EH (cell line): Measurements from ENCODE around the gene TSPEAR.

ENCODE experiments used
- DNase-seq: peaks from one replicate; pipeline ENCODE4 v3.0.0-alpha.2; 2015; ENCODE audit warnings: low read depth

TSPEAR gene

DNA sequence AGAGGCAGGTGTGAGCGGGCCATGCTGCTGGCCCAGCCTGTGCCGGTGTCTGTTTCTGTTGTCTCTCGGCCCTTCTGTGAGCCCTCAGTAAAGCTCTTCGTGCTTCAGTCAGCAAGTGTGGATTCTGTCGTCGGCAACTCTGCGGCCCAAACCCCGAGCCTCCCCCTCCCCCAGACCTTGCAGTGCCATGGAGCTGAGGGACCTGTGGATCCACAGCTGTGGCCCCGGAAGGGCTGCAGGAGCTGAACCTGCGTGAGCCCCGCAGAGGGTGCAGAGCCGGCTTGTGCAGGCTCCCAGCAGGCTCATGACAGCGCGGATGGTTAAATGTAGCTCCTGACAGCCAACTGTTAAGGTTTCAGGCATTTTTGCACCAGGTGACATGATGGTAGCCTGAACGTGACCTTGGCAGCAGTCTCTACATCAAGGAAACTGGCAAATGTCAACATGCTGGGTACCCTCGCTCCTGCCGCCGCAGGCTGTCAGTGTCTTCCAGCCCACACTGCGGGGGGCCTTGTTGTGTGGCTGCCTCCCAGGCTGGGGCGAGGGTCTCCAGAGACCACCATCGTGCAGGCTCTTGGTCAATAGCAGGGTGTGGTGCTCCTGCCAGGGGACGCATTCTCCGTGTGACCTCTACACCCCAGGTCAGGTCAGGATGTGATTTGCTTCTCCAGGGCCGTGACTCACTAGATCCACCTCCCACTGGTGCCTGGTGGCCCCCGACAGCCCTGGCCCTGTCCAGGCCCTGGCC is 249.1 kb downstream of the TSPEAR start:
- no peak for DNase-seq

DNA sequence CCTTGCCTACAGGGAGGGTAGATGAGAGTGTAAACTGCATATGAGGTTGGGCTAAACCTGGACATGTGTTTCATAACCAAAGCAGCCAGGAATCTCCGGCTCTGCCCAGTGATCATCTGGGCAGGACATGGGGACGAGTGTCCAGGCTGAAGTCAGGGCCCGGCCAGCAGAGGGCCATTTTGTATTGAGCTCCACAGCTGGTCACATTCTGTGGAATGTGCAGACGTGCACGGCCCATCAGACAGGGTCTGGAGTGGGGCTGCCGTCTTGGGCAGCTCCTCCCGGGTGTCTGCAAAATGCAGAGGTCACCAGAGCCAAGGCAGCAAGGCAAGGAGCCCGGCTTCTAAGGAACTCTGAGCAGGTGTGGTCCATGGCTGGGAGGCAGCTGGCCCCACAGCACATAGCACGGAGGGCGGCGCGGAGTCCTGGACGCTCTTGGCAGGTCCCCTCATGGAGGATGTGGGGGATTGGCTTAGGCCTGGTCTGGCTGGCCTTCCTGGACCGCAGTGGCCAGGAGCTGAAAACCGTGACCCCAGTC is 249.8 kb downstream of the TSPEAR start:
- no peak for DNase-seq

DNA sequence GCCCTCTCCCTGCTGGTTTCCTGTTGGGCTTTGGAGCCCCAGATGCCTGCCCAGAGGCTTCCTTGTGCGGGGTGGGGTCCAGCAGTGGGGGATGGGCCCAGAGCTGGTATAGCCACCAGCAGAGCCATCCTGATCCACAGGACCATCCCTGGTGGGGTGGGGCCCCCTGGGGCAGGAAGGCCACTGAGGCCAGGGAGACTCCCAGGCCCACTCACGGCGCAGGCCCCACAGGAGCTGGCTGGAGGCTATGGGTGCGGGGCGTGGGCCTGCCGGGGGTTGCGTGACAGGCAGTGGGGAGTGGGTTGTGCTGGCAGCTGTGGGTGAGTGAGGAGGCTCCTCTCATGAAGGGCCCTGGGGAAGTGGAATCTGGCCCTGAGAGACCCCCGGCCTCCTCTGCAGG is 250.4 kb downstream of the TSPEAR start:
- no peak for DNase-seq

DNA sequence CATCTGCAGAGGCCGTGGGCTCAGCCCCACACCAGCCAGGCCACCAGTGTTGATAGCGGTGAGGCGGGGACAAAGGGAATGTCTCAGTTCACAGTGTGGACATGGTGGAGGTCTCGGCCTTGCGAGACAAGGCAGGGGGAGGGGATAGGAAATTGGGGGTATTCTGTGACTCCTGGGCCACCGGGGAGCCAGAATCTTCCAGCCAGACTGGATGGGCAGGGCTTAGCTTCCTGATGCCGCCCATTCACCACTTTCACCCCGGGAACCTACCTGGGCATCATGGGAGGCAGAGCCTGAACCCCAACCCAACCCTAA is 251.0 kb downstream of the TSPEAR start:
- DNase-seq = no peak

DNA sequence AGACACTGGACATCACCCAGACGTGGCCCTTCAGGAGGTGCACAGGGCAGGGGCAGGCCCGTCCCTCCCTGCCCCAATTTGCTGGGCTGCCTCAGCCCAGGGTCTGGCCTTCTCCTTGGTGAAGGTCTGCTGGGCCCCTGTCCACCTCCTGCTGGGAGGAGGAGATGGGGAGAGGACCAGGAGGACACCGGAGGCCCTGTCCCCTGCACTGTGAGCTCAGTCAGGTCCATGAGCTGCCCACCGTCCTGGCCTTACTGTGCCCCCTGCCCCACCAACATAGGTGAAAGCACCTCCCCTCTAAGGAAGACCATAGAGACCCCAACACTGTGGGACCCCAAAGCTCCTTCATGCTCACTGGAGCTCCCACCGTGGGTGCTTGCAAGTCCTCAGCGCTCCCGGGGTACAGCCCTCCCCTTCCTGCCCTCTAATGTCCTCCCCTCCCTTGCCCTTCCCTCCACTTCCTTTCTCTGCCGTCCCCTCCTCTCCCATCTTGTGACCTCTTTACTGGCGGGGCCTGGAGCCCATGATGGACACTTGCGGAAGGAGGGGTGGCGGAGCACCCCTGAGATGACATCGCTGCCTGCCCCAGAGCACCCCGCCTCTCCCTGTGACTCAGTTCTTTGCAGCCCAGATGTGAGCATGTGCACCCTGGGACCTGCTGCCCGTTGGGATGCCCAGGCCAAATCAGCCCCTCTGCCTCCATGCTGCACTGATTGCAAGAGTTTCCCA is 251.5 kb downstream of the TSPEAR start:
- DNase-seq = no peak

DNA sequence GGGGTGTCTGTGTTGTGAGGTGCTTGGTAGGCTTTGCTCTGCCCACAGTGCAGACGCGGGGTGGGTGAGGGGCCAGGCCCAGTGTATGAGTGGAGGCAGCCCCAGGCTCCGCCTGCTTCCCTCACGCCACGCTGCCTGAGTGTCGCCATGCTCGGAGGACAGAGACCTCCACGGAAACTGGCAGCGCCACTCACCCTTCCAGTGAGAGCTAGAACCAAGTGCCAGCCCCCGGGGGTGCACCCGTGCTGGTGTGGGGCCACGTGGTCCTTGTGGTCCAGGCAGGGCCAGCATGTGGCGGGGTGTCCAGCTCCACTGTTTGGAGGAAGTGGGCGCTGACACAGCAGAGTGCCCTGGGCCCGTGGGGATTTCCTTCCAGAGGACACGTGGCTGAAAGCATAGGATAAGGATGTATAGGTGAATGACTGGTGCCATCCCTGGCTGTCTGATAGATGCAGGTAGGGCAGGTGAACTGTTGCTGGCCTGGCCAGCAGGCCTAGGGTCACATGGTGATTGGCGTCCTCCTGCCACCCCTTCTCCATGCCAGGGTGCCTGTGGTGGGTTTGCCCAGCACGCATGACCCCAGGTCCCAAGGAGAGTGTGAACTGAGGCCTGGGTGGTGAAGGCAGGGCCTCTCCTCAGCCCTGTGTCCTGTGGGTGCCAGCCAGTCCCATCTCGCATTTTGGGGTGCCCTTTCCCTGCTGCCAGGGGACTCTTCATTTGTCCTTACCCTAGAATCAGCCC is 252.2 kb downstream of the TSPEAR start:
- no peak for DNase-seq

DNA sequence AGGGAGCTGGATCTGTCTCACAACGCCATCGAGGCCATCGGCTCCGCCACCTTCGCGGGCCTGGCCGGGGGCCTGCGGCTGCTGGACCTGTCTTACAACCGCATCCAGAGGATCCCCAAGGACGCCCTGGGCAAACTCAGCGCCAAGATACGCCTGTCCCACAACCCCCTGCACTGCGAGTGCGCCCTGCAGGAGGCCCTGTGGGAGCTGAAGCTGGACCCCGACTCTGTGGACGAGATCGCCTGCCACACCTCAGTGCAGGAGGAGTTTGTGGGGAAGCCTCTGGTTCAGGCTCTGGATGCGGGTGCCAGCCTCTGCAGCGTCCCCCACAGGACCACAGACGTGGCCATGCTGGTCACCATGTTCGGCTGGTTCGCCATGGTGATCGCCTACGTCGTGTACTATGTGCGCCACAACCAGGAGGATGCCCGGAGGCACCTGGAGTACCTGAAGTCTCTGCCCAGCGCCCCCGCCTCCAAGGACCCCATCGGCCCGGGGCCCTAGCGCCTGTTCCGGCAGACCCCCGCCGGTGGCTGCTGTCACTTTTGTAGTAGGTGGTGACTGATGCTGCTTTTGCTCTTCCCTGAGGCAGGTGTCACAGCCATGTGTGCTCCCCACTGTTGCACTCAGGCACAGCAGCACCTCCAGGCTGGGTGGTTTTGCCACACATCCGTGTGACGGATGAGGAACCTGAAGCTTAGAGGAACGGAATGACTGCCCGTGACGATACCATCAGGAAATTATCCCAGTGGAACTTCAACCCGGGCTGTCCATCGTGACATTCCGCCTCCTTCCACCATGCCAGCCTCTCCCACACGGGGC is 254.2 kb downstream of the TSPEAR start:
- no peak for DNase-seq

DNA sequence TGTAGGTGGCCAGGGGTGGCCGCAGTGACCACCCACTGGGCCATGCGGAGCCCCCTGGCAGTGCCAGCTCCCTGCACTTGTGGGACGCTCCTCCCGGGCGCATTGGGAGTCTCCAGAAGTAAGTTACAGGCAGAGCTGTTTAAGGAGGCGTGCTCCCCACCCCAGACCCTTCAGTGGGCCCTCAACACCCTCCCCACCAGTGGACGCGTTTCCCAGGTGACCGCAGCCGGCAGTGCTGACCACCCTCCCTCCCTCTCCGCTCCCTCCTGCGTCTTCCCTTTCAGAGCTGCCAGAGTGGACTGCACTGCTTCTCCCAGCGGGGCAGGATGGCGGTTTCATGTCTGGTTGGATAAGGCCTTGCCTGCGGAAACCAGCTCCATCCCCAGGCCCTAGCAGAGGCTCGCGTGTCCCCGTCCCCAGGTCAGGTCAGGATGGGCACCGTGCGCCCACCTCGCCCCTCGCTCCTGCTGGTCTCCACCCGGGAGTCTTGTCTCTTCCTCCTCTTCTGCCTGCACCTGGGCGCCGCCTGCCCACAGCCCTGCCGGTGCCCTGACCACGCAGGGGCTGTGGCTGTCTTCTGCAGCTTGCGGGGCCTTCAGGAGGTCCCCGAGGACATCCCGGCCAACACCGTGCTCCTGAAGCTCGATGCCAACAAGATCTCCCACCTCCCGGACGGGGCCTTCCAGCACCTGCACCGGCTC is 255.0 kb downstream of the TSPEAR start:
- DNase-seq = no peak

DNA sequence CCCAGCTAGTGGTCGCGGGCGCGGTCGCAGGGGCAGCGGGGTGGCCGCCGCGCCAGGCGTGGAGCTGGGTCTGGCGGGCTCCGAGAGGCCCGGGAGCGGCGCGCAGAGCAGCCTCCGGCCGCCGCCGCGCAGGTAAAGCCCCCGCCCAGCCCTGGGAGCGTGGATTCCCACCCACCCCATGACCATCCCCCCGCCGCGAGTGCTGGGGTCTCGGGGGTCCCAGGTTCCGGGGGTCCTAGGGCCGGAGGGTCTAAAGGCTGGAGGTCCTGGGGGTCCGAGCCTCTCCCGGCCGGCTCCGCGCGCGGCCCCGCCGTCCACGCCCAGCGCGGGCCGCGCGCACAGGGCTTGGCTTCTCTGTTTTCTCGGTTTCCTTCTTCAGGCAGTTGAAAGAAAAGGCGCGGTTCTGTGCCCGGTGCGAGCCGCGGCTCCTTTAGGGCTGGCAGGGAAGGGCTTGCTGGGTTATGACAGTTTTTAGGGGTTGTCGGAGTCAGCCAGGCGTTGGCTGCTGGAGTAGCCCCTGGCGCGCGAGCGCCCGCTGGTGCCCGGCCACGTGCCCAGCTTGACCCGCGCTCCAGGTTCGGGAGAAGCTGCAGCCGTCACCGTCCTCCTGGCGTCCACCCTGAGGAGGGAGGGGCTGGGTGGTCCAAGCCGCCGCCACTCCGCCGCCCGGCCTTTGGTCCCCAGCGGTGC is 255.7 kb downstream of the TSPEAR start:
- peak; percentile 1 for DNase-seq

DNA sequence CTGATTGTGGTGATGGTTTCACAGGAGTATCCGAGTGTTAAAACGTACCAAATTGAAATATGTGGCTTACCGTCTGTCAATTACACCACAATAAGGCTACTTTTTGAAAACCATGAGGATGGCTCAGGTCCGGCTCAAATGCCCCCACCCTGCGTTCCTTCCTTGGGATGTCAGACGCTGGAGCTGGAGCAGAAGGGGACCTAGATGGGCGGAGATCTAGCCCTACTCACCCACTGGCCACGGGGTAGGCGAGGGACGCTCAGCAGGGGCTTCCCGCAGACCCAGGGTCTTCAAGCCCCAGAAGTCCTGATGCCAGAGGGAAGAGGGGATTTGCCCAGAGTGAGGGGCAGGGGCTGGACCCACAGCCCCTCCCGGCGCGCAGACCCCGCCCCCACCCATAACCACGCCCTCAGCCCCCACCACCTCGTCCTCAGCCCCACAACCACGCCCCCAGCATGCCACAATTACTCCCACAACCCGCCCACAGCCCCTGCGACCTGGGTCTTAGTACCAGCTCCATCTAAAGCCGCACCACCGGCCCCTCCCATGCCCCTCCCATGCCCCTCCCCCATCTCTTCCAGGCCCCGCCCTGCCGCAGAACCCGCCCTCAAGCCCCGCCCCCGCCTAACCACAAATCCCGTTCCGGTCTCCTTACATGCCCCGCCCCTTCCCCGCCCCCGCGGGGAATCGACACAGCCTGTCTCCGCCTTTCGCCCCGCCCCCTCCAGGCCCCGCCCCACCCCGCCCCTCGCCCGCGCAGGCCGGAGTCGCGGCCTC is 256.4 kb downstream of the TSPEAR start, which contains the start of gene LRRC3:
LRRC3 (plus strand) TSS at position 764 of the 777 bp plus-strand sequence. CDS start 1,135 bp downstream, outside the sequence.
- DNase-seq = peak; percentile 42

DNA sequence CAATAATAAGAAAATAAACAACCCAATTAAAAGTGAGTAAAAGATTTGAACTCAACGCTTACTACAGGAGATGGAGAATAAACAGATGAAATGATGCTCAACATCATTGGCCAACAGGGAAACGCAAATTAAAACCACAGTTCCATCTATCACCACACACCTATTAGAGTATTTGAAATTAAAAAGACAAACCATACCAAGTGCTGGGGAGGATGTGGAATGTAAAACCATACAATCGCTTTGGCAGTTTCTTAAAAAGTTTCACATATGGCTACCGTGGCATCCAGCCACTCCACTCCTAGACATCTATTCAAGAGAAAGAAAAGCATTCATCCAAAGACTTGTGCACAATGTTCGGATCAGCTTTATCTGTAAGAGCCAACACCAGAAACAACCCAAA is 257.3 kb downstream of the TSPEAR start:
- no peak for DNase-seq

DNA sequence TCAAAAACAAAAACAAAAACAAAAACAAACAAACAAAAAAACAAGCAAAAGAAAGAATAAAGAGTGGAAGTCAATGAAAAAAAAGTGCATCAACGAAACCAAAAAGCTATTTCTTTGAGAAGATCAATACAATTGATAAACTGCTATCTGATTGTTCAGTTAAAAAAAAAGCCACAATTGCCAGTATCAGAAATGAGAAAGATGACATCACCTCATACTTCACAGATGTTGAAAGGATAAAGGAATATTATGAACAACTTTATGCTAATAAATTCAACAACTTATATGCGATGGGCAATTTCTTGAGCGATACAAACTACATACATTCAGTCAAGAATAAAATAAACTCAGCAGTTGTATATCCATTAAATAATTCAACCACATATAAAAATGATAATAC is 258.3 kb downstream of the TSPEAR start:
- DNase-seq = no peak

DNA sequence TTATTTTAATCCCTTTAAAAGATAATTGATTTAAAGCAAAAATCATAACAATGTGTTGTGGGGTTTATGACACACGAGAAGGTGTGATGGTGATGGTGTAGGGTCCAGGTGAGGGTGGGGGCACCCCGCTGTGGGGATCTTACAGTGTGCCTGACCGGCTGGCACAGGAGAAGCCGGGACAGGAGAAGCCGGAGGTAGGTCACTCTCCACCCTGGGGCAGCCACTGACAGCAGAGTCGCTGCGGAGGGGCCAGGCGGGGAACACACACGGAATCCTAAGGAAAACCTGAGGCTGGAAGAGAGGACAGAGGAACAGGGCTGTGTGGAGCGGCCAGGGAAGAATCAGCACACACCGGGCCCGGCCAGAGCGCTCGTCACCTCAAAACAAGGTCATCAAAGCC is 260.4 kb downstream of the TSPEAR start:
- no peak for DNase-seq

DNA sequence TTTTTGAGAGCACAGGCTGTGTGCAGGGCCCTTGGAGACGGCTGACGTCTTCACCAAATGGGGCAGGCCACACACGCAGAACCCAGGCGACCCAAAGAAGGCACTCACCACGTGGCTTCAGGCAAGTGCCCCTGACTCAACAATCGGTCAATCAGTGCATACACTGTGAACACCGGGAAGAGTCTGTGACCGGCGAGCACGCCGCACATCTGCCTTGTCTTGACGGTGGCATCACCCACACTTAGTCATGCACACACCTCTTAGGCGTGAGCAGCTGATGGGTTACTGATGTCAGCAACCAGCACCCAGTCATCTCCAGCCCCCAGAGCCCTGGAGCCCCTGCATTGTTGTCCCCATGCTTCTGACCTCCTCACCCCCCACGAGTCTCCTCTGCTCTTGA is 261.0 kb downstream of the TSPEAR start:
- no peak for DNase-seq

DNA sequence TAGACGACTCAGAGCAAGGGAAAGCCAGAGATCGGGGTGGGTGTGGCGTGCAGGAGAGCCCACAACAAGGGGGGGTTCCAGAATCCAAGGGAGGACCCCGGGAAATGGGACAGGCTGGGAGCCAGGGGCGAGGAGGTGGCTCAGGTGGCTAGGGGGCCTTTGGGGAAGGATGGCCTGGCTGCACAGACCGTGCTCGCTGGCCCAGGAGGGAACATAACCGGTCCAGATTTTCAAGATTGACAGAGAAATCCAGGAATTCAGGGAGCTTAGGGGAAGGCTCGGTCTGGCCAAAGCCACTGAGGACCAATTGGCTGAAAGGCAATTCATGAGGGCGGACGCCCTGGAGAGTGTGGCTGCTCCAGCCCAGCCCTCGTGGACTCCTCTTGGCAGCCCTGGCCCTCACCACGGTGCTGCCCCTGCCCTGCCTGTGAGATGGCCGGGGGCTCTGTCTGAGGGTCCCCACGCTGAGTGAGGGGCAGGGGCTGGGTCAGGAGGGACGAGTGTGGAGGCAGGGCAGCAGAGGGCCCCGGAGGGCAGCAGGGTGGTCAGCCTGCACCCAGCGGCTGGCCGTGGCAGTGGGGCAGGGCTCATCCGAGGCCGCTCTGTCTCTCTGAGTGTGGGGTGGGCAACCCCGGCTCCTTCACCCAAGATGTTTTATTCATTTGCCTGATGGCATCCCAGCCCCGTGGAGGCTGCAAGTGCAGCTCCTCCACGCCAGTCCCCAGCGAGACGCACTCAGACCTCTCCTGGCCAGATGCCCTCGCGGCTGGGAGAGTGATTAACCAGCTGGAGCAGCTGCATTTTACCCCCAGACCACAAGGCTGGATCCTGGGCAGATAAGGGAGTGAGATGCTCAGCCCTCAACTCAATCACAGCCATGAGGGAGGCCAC is 261.7 kb downstream of the TSPEAR start:
- DNase-seq = no peak

DNA sequence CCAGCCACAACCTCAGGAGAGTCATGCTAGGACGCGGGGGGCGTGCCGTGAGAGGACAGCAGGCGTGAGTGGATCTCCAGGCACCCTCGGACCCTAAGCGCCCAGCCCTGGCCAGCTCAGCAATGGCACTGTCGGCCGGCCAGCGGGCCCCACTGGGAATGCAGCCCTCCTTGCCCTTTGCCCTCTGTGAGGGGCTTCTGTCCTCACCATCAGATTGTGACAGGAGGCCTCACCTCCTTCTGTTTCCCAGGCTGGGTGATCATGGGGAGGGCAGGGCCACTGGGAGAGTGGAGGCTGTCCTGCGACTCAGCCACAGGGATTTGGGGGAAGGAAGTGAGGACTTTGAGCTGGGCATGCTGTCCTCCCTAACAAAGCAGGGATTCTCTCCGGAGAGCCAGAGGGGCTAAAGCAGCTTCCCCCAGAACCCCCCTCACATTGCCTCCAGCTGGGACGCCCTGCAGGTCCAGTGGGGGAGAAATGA is 262.7 kb downstream of the TSPEAR start:
- no peak for DNase-seq
